Activated CD4-positive, alpha-beta T cell treated with anti-CD3 and anti-CD28 coated beads, Interleukin-2, Interleukin-6, amounts not matched to agents 100 ng/mL and 50 ng/mL, durations not matched to agents 16 hours and 8 hours (primary cell): ENCODE data around the gene TMEM120B.
"Not testable (repeated sequence)": the region's sequence is repeated elsewhere in the genome, so short reads cannot be mapped to it uniquely, and the experiment has no call there.

Experiments used
- DNase-seq: peaks from one replicate; pipeline ENCODE4 v3.0.0-alpha.2; 2020

TMEM120B gene

GRCh38 chr12:121709478-121709961, 3.0 kb upstream of the TMEM120B start:
- no peak for DNase-seq

DNA sequence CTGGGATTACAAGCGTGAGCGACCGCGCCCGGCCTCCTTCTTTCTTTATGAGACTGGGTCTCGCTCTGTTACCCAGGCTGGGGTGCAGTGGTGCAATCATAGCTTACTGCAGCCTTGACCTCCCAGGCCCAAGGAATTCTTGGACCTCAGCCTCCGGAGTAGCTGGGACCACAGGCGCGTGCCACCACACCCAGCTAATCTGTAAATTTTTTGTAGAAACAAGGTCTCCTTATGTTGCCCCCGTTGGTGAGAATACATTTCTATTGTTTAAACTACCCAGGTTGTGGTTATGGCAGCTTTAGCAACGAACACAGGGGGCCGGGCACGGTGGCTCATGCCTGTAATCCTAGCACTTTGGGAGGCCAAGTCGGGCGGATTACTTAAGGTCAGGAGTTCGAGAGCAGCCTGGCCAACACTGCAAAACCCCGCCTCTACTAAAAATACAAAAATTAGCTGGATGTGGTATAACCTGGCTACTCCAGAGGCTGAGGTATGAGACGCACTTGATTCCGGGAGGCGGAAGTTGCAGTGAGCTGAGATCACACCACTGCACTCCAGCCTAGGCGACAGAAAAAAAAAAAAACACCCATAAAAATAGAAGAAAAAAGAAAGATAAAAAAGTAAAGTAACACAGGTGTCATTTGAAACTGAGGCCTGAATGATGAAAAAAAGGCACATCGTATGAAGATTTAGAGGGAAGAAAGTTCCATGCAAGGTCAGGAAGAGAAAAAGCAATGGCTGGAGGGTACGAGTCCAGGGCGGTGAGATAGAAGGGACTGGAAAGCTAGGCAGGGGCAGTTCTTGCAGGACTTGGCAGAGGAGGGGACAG, 977 bp upstream of the TMEM120B start:
- DNase-seq, result peak; percentile 26

GRCh38 chr12:121712190-121712460, 427 bp upstream of the TMEM120B start:
- DNase-seq, result peak; percentile 29

DNA sequence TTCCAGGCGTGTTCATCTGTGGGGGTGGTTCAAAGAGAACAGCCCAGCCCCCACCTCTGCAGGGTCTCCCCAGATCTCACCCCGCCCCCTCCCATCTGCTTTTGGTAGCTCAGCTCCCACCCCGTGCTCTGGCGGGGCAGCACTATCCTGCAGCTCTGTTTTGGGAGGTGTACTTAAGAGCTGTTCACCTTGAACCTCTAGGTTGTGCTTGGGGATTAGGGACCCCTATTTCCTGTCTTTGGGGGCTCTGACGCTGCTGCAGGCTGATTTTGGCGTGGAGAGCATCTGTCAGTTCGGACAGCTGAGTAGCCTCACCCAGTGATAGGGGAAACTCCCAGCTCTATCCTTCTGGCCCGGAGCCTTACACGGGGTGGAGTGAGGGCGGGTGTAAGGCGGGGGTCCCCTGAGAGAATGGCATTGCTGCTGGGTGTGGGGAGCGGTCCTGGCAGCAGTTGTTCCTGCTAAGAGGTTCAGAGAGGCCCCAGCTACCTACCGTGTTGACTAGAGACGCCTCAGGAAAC, 765 bp downstream of the TMEM120B start:
- no peak for DNase-seq

GRCh38 chr12:121713793-121714192, 1.2 kb downstream of the TMEM120B start:
- peak; percentile 10 for DNase-seq

DNA sequence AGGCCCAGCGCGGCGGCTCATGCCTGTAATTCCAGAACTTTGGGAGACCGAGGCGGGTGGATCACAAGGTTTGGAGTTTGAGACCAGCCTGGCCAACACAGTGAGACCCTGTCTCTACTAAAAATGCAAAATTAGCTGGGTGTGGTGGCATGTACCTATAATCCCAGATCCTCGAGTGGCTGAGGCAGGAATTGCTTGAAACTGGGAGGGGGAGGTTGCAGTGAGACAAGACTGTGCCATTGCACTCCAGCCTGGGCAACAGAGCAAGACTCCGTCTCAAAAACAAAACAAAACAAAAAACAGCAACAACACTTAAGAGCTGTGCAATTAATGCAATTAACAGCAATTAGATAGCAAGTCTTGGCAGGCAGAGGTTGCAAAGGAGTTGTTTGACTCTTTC, 2.5 kb downstream of the TMEM120B start:
- DNase-seq, result not testable (repeated sequence)

DNA sequence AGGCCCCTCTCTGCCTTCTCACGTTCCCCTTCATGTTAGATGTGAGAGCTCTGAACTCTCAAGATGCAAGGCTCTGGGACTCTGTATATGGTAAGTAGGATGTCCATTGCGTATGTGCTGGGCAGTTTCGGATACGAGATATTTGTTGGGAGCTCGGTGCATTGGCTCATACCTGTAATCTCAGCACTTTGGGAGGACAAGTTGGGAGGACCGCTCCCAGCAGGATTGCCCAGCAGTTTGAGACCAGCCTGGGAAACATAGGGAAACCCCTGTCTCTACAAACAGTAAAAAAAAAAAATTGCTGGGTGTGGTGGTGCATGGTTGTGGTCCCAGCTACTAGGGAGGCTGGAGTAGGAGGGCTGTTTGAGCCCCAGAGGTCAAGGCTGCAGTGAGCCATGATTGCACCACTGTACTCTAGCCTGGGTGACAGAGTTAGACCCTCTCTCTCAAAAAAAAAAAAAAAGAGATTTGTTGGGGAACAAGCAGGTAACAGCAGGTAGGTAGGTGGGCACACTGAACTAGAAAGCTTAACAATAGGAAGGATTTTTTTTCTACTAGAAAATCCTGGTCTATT, 3.4 kb downstream of the TMEM120B start:
- DNase-seq, result no peak

DNA sequence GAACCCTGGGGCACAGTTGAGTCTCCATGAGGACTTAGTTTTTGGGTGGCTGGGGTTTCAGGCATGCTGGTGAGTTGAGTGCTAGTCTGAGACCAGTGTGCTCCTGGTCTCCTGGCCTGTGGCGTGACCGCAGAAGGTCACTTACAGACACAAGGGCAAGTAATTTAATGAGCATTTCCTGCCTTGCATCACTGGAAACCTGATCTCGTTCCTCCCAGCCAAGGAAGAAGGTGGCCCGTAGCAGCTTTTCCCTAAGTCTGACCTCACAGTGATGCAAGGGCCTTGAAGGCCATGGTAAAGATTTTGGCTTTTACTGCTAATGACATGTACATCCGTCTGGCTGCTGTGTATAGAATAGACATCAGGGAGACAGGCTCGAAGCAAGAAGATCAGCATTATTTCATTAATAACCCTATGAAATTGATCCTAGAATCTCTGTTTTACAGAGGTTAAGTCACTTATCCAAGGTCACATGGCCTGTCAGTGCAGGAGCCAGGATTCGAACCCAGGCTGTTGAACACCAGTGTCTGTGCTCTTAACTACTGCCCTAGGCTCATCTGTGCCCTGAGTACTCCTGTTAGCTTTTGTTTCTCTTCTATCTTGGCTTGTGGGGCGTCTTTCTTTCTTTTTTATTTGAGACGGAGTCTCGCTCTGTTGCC, 4.6 kb downstream of the TMEM120B start:
- DNase-seq, result no peak

DNA sequence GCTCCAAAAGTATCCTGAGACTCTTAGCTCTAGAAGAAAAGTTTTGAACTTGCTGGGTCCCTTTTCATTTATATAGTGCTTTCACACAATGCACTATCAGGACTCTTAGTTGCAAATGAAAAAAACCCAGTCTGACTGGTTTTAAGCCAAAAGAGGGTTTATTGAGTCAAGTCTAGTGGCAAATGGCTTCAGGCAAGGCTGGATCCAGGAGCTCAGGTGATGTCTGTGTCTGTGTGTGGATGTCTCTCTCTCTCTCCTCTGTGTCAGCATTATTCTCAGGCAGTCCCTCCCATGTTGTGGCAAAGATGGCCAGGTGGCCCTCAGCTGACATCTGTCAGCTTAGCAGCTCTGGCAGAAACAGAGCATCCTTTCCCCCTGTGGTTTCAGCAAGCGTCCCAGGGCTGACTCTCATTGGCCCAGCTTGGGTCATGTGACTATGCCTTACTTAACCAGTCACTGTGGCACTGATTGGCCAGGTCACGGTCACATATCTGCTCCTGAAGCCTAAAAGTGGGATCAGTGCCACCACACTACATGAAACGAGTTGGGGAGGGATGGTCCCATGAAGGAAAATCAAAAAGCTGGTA, 6.2 kb downstream of the TMEM120B start:
- DNase-seq, result peak; percentile 39

DNA sequence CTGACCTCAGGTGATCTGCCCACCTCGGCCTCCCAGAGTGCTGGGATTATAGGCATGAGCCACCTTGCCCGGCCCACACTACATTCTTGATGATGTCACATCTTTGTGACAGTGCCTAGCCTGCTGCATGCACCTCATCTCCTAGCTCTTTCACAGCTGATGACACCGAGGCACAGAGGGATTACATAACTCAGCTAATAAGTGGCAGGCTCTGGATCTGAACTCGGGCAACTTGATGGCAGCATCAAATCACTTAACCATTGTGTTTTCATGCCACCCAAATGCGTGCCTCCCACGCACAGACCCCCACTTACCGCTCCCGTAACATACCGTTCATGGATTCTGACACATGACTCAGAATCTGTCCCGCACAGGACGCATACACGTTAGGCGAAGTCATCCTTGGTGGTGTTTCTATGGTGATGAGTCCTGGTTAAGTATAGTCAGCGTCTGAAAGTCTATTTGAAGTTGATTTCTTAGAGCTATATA, 7.4 kb downstream of the TMEM120B start:
- no peak for DNase-seq

DNA sequence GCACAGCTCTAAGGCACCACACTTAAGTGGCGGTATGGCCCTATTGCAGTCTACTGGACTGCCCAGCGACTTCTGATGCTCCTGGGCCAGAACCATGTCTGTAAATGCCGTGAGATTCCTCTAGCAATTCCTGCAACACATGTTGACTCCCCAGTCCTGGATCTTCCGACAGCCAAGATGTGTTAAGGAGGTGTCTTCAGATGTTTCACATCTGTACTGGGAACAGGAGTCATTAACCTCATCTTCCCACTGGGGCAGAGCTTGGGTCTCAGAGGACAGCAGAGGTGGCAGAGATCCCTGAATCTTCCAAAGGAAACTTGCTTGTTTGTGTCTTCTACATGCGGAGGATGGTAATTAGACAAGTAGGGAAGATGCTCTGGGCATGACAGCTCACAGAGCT, 8.2 kb downstream of the TMEM120B start:
- no peak for DNase-seq

DNA sequence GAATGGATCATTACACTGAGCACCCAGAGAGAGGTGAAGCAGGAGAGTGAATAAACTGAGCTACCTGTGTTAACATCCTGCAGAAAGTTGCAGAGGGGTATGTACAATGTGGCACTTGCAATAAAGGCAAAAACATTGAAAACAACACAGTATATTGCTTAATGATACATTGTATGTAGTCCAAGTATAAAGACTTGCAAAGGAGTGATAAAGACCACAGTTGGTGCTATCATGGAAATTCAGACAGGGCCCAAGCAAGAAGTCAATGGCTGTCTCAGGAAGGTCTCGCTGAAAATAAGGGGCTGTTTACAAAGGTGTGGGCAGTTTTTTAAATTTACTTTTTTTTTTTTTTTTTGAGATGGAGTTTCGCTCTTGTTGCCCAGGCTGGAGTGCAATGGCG, 10.0 kb downstream of the TMEM120B start:
- DNase-seq, result no peak

DNA sequence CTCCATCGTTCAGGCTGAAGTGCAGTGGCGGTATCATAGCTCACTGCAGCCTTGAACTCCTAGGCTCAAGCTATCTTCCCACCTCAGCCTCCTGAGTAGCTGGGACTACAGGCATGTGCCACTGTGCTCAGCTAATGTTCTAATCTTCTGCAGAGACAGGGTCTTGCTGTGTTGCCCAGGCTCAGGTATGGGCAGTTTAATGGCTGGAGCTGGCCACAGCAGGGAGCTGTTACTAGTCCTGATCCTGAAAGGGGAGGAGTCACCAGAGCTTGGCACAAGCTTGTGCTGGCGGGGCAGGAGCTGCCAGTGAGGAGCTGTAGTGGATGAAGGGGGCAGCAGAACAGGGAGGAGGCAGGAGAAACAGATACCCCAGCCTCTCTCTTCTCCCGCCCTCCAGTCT, 10.6 kb downstream of the TMEM120B start:
- no peak for DNase-seq

- DNase-seq, result no peak
These were observed 12.4 kb downstream of the TMEM120B start for GRCh38 chr12:121724925-121725324.

- no peak for DNase-seq
These were observed 12.9 kb downstream of the TMEM120B start for GRCh38 chr12:121725423-121725822.

- no peak for DNase-seq
These were observed 16.5 kb downstream of the TMEM120B start for GRCh38 chr12:121729021-121729420.

- no peak for DNase-seq
These were observed 18.9 kb downstream of the TMEM120B start for GRCh38 chr12:121731473-121731872.

DNA sequence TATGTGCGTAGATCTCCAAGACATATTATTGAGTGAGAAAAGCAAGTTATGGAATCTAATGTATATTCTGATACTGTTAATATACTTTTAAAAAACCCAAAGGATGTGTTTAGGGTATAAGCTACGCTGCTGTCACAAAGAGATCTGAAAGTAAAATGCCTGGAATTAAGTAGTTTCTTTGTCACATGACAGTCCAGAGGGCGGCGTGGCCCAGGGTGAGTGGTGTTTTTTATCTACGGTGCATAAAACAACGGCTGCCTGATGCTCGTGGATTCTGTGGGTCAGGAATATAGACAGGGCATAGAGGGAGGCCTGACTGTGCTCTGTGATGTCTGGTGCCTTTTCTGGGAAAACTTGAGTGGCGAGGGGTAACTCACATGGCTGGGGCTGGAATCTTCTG, 21.3 kb downstream of the TMEM120B start:
- no peak for DNase-seq

- DNase-seq, result no peak
These were observed 25.8 kb downstream of the TMEM120B start for GRCh38 chr12:121738340-121738858.

GRCh38 chr12:121740847-121741246, 28.3 kb downstream of the TMEM120B start:
- no peak for DNase-seq

GRCh38 chr12:121741743-121742142, 29.2 kb downstream of the TMEM120B start:
- no peak for DNase-seq

- DNase-seq, result not testable (repeated sequence)
These were observed 33.0 kb downstream of the TMEM120B start for GRCh38 chr12:121745545-121745944.

GRCh38 chr12:121748218-121748570, 35.6 kb downstream of the TMEM120B start:
- no peak for DNase-seq
